B cell (primary cell): Measurements from ENCODE around the gene SPTLC2. TPM values are rescaled to one million over a fixed set of nuclear protein-coding genes. Genes with fewer than 3 reads are reported as not detected.

Source experiments
- ATAC-seq: fragments of 200-7000 bp; cut with Tn5 transposase; one replicate; pipeline ENCODE4 v1.10.0; 2021; ENCODE audit warnings: low read depth, mild to moderate bottlenecking, moderate number of reproducible peaks, moderate library complexity
- CTCF ChIA-PET: fragments of 350-600 bp; sonication (Branson Sonifier 250); formaldehyde crosslinking; loops from one replicate; lab custom pipeline; 2021; ENCODE audit warnings: antibody characterized with exemption, inconsistent platforms; lab: Charles Lee
- POLR2A ChIA-PET: fragments of 350-600 bp; sonication (Branson Sonifier 250); formaldehyde crosslinking; loops from one replicate; lab custom pipeline; 2021; ENCODE audit warnings: antibody characterized with exemption; lab: Charles Lee
- DNase-seq: peaks from one replicate; pipeline ENCODE4 v3.0.0; 2013
- H2AFZ ChIP-seq: 2 replicates; pipeline ENCODE4 v1.6.1; 2012; ENCODE audit warnings: mild to moderate bottlenecking, low read depth, low read length; ENCODE audit not compliant: insufficient read depth, poor library complexity, severe bottlenecking
- H3K27ac ChIP-seq, 2 donors: 1 replicate in 1 of 2; 2 replicates in 1 of 2; pipeline ENCODE4 v1.5.1; 2012 to 2013; ENCODE audit warnings: low read length in 2 of 2, mild to moderate bottlenecking in 2 of 2, moderate library complexity in 1 of 2
- H3K27me3 ChIP-seq, 4 experiments: fragments of 200-600 bp in 1 of 4; sonication (generic) in 1 of 4; replicated peaks in 1 of 4; 1 replicate in 2 of 4; 2 replicates in 2 of 4; pipeline versions ENCODE4 v1.6.1 to v1.7.0; 2013 to 2016; ENCODE audit warnings: low read length in 3 of 4, mild to moderate bottlenecking in 2 of 4, mixed read lengths in 1 of 4, moderate library complexity in 1 of 4; ENCODE audit not compliant: insufficient read depth in 4 of 4, control insufficient read depth in 3 of 4; ENCODE audit errors: control extremely low read depth in 1 of 4
- H3K36me3 ChIP-seq, 2 experiments: replicated peaks in 1 of 2; 1 replicate in 1 of 2; 2 replicates in 1 of 2; pipeline versions ENCODE4 v1.6.1 to v1.7.1; 2013; ENCODE audit warnings: low read length in 1 of 2; ENCODE audit not compliant: insufficient read depth in 2 of 2, control insufficient read depth in 1 of 2; ENCODE audit errors: control extremely low read depth in 1 of 2, extremely low read depth in 1 of 2
- H3K4me1 ChIP-seq, 2 donors: fragments of 200-600 bp in 1 of 2; sonication (generic) in 1 of 2; 1 replicate in 1 of 2; 2 replicates in 1 of 2; pipeline versions ENCODE4 v1.5.1 to v1.6.1; 2013 to 2017; ENCODE audit warnings: low read length in 2 of 2; ENCODE audit not compliant: control insufficient read depth in 2 of 2, insufficient read depth in 2 of 2
- H3K4me2 ChIP-seq: replicated peaks from 2 replicates; pipeline ENCODE3; 2012; ENCODE audit warnings: mild to moderate bottlenecking, low read depth, low read length; ENCODE audit not compliant: poor library complexity, severe bottlenecking
- H3K4me3 ChIP-seq, 5 experiments: fragments of 200-600 bp in 1 of 5; sonication (generic) in 1 of 5; 1 replicate in 3 of 5; 2 replicates in 2 of 5; pipeline versions ENCODE4 v1.5.1 to v1.7.0; 2011 to 2016; ENCODE audit warnings: low read length in 4 of 5, mild to moderate bottlenecking in 4 of 5, low read depth in 2 of 5, control low read depth in 1 of 5, moderate library complexity in 1 of 5; ENCODE audit not compliant: insufficient read depth in 1 of 5; ENCODE audit errors: control extremely low read depth in 1 of 5, extremely low read depth in 1 of 5
- H3K79me2 ChIP-seq: fragments of 200-600 bp; sonication (generic); one replicate; pipeline ENCODE4 v1.6.0; 2016; ENCODE audit warnings: low read length; ENCODE audit not compliant: control insufficient read depth, insufficient read depth
- H3K9ac ChIP-seq: fragments of 200-600 bp; sonication (generic); 2 replicates; pipeline ENCODE4 v1.6.1; 2017; ENCODE audit warnings: mild to moderate bottlenecking, low read length, moderate library complexity
- H3K9me3 ChIP-seq, 3 donors: one replicate each; pipeline versions ENCODE4 v1.6.1 to v1.7.1; 2013; ENCODE audit warnings: low read length in 2 of 3; ENCODE audit not compliant: control insufficient read depth in 2 of 3, insufficient read depth in 1 of 3; ENCODE audit errors: control extremely low read depth in 1 of 3
- H4K20me1 ChIP-seq: 2 replicates; pipeline ENCODE4 v1.6.0; 2012; ENCODE audit warnings: mild to moderate bottlenecking, low read length; ENCODE audit not compliant: insufficient read depth, control insufficient read depth, poor library complexity, severe bottlenecking
- H3K27ac Mint-ChIP-seq: one replicate; pipeline ENCODE4 v1.8.0; 2021; ENCODE audit warnings: mixed read lengths
- H3K27me3 Mint-ChIP-seq: one replicate; pipeline ENCODE4 v1.8.0; 2021; ENCODE audit warnings: mixed read lengths
- H3K4me1 Mint-ChIP-seq: one replicate; pipeline ENCODE4 v1.8.0; 2021; ENCODE audit warnings: mixed read lengths
- H3K4me3 Mint-ChIP-seq: one replicate; pipeline ENCODE4 v1.8.0; 2021; ENCODE audit warnings: mixed read lengths
- H3K9me3 Mint-ChIP-seq: one replicate; pipeline ENCODE4 v1.8.0; 2022; ENCODE audit warnings: mixed read lengths; ENCODE audit not compliant: insufficient read depth
- EZH2 ChIP-seq: IDR thresholded peaks from 2 replicates; pipeline ENCODE4 v1.6.1; 2012; ENCODE audit warnings: borderline replicate concordance, low read depth, mild to moderate bottlenecking, moderate library complexity, low read length; ENCODE audit not compliant: insufficient read depth, poor library complexity, severe bottlenecking
- WGBS: methylation state at CpG from one replicate; pipeline ENCODE4 v1.1.5; 2013; ENCODE audit warnings: missing lambda C conversion rate; ENCODE audit not compliant: insufficient coverage; 5-methylcytosine and 5-hydroxymethylcytosine counted together
- intact Hi-C: fragments of 100-400 bp; cut with micrococcal nuclease; formaldehyde crosslinking; loops from one replicate; pipeline ENCODE4 v1.10.0; 2022
- polyA plus RNA-seq: library from polyadenylated mRNA; depleted of rRNA; stranded (reverse); fragments of >200 nt; gene quantifications from 2 replicates; pipeline ENCODE4 v1.2.3, GENCODE V29; 2012
- total RNA-seq, 2 donors: library from RNA; stranded (reverse); fragments of 120-200 nt in 1 of 2; gene quantifications; 1 replicate in 1 of 2; 2 replicates in 1 of 2; pipeline versions ENCODE4 v1.2.3 to v1.2.4, GENCODE V29; 2013 to 2022
- TF ChIP-seq, protein P1 (sequence below): fragments of 200-600 bp; IDR thresholded peaks from one replicate; pipeline ENCODE4 v1.8.0; 2022; ENCODE audit warnings: antibody characterized with exemption, mild to moderate bottlenecking

Gene SPTLC2
- total and polyA plus RNA-seq, 2 donors (not counting 1 experiment from before 2014, with no cell fraction given): 9.4 to 41.4 TPM

GRCh38 chr14:77647853-77648252 is 31.4 kb upstream of the SPTLC2 start:
- 100% methylated on average over 2 of the region's 2 CpGs for WGBS

DNA sequence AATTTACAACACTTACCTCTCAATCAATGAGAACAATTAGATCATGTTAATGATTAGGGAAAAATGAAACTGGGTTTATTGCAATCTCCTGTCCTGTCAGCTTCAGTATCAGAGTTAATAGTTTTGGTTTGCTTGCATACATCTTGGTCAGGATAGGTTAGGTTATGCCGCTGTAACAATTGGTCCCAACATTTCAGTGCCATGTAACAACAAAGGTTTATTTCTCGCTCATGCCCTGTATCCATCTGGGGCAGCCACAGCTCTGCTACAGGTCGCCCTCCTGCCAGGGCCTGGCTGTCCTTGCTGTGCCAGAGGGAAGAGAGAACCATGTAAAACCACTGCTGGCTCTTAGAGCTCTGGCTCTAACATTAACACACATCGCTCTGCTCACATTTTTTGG is 30.5 kb upstream of the SPTLC2 start:
- CTCF ChIA-PET: no interaction called here
- POLR2A ChIA-PET: no interaction called here
- Mint-ChIP-seq H3K27ac (no peak overlapping the region), H3K27me3 (no peaks in the 10 kb centered on the region), H3K9me3 (no peaks in the 10 kb centered on the region), H3K4me3 (no peak overlapping the region), H3K4me1 (peaks cover 4% of the 10 kb centered on the region)
- Histone ChIP-seq H3K4me3 (no peak overlapping the region), H3K9ac (no peak overlapping the region), H3K9me3 (peaks cover 0 to 3% (median 0%) of the 10 kb centered on the region in 3 donors), H3K79me2 (no peaks in the 10 kb centered on the region), H3K27me3 (no peaks in the 10 kb centered on the region), H3K4me1 (peaks cover 0 to 6% of the 10 kb centered on the region in 2 donors), H3K36me3 (no peaks in the 10 kb centered on the region), H4K20me1 (no peaks in the 10 kb centered on the region), H2AFZ (no peak overlapping the region), H3K27ac (no peak overlapping the region), H3K4me2 (no peak overlapping the region)
- TF ChIP-seq, protein P1, sequence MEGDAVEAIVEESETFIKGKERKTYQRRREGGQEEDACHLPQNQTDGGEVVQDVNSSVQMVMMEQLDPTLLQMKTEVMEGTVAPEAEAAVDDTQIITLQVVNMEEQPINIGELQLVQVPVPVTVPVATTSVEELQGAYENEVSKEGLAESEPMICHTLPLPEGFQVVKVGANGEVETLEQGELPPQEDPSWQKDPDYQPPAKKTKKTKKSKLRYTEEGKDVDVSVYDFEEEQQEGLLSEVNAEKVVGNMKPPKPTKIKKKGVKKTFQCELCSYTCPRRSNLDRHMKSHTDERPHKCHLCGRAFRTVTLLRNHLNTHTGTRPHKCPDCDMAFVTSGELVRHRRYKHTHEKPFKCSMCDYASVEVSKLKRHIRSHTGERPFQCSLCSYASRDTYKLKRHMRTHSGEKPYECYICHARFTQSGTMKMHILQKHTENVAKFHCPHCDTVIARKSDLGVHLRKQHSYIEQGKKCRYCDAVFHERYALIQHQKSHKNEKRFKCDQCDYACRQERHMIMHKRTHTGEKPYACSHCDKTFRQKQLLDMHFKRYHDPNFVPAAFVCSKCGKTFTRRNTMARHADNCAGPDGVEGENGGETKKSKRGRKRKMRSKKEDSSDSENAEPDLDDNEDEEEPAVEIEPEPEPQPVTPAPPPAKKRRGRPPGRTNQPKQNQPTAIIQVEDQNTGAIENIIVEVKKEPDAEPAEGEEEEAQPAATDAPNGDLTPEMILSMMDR: no peak
- TF ChIP-seq EZH2: no peak
- intact Hi-C loops: loop anchor here (10.0 kb wide), 1 partner anchor 52 kb away; no protein-coding TSS in a partner anchor
- DNase-seq: no peak
- 94% methylated on average over 3 of the region's 4 CpGs for WGBS
- ATAC-seq: no peak

More at GRCh38 chr14:77647853-77648252, 31.4 kb upstream of the SPTLC2 start:
- no peak overlapping the region for H3K9ac ChIP-seq
- peaks cover 0 to 3% (median 0%) of the 10 kb centered on the region in 3 donors for H3K9me3 ChIP-seq
- H3K4me3 Mint-ChIP-seq: no peak overlapping the region
- H3K4me1 Mint-ChIP-seq: no peaks in the 10 kb centered on the region
- CTCF ChIA-PET: no interaction called here
- H3K27me3 ChIP-seq: no peaks in the 10 kb centered on the region
- TF ChIP-seq, protein P1: no peak
- TF ChIP-seq EZH2: no peak
- H3K4me3 ChIP-seq: no peak overlapping the region
- ATAC-seq: no peak
- no peaks in the 10 kb centered on the region for H3K27me3 Mint-ChIP-seq
- no peaks in the 10 kb centered on the region for H3K79me2 ChIP-seq
- no peaks in the 10 kb centered on the region for H3K9me3 Mint-ChIP-seq
- H3K4me1 ChIP-seq: no peaks in the 10 kb centered on the region
- no peak overlapping the region for H3K27ac Mint-ChIP-seq
- DNase-seq: no peak
- no peak overlapping the region for H3K27ac ChIP-seq
- intact Hi-C loops: loop anchor here (10.0 kb wide), 1 partner anchor 53 kb away; no protein-coding TSS in a partner anchor
- H4K20me1 ChIP-seq: no peaks in the 10 kb centered on the region
- no peak overlapping the region for H3K4me2 ChIP-seq
- no peak overlapping the region for H2AFZ ChIP-seq
- POLR2A ChIA-PET: no interaction called here
- no peaks in the 10 kb centered on the region for H3K36me3 ChIP-seq
